Hepatocyte (in vitro differentiated cells): ENCODE results near the gene ZNF562. TPM values are rescaled to one million over a fixed set of nuclear protein-coding genes. Genes with fewer than 3 reads are reported as not detected.

Experiments
- DNase-seq: peaks from one replicate; pipeline ENCODE4 v3.0.0-alpha.2; 2016; ENCODE audit warnings: low spot score
- H2AFZ ChIP-seq: fragments of 200-600 bp; sonication (generic); 2 replicates; pipeline ENCODE4 v1.6.0; 2016; ENCODE audit warnings: antibody characterized with exemption, mild to moderate bottlenecking
- H3K27ac ChIP-seq: fragments of 200-600 bp; sonication (generic); 2 replicates; pipeline ENCODE4 v1.5.1; 2016; ENCODE audit warnings: mild to moderate bottlenecking
- H3K27me3 ChIP-seq: fragments of 200-600 bp; sonication (generic); 2 replicates; pipeline ENCODE4 v1.6.1; 2016
- H3K36me3 ChIP-seq: fragments of 200-600 bp; sonication (generic); replicated peaks from 2 replicates; pipeline ENCODE4 v1.5.1; 2016; ENCODE audit warnings: low read depth; ENCODE audit not compliant: insufficient read depth
- H3K4me1 ChIP-seq: fragments of 200-600 bp; sonication (generic); 2 replicates; pipeline ENCODE4 v1.5.1; 2016; ENCODE audit warnings: mild to moderate bottlenecking, moderate library complexity; ENCODE audit not compliant: insufficient read depth
- H3K4me2 ChIP-seq: fragments of 200-600 bp; sonication (generic); 2 replicates; pipeline ENCODE4 v1.6.0; 2016
- H3K4me3 ChIP-seq: fragments of 200-600 bp; sonication (generic); 2 replicates; pipeline ENCODE4 v1.5.1; 2016; ENCODE audit warnings: mild to moderate bottlenecking
- H3K79me2 ChIP-seq: fragments of 200-600 bp; sonication (generic); 2 replicates; pipeline ENCODE4 v1.6.0; 2017; ENCODE audit warnings: mild to moderate bottlenecking
- H3K9me2 ChIP-seq: fragments of 200-600 bp; sonication (generic); replicated peaks from 2 replicates; pipeline ENCODE4 v1.6.0; 2017; ENCODE audit warnings: mild to moderate bottlenecking; ENCODE audit not compliant: insufficient read depth
- H3K9me3 ChIP-seq: fragments of 200-600 bp; sonication (generic); 2 replicates; pipeline ENCODE4 v1.5.1; 2016; ENCODE audit warnings: low read depth, mild to moderate bottlenecking
- H4K20me1 ChIP-seq: fragments of 200-600 bp; sonication (generic); 2 replicates; pipeline ENCODE4 v1.6.0; 2016; ENCODE audit warnings: mild to moderate bottlenecking; ENCODE audit not compliant: insufficient read depth, poor library complexity, severe bottlenecking
- EZH2 ChIP-seq: fragments of 200-600 bp; sonication (generic); IDR thresholded peaks from 2 replicates; pipeline ENCODE4 v1.6.1; 2016; ENCODE audit warnings: antibody characterized with exemption, mild to moderate bottlenecking, borderline replicate concordance
- EZH2phosphoT487 ChIP-seq: fragments of 200-600 bp; sonication (generic); IDR thresholded peaks from one replicate; pipeline ENCODE4 v1.6.1; 2018; ENCODE audit warnings: antibody characterized with exemption, mild to moderate bottlenecking, low read depth, moderate library complexity; ENCODE audit not compliant: unreplicated experiment, severe bottlenecking
- WGBS: methylation state at CpG from one replicate; pipeline ENCODE4 v1.1.6; 2016; ENCODE audit warnings: low lambda C conversion rate; ENCODE audit errors: missing lambda C conversion rate; 5-methylcytosine and 5-hydroxymethylcytosine counted together
- polyA plus RNA-seq: library from polyadenylated mRNA; unstranded; fragments of >200 nt; fragmentation: Nextera tagmentation; extraction: Ambion mirVana; gene quantifications from 2 replicates; pipeline ENCODE4 v1.2.1, GENCODE V29; 2016
- total RNA-seq: library from RNA; depleted of rRNA; stranded (reverse); fragments of >200 nt; gene quantifications from 2 replicates; pipeline ENCODE4 v1.2.3, GENCODE V29; 2014
- TF ChIP-seq, protein P1 (sequence below): fragments of 200-600 bp; sonication (generic); IDR thresholded peaks from 2 replicates; pipeline ENCODE4 v1.5.1; 2016; ENCODE audit warnings: antibody characterized with exemption, mild to moderate bottlenecking; ENCODE audit not compliant: poor library complexity

Gene ZNF562
- total RNA-seq (0.24 and 0.87 TPM in 2 replicates), polyA plus RNA-seq (0.94 and 1.3 TPM in 2 replicates)

DNA sequence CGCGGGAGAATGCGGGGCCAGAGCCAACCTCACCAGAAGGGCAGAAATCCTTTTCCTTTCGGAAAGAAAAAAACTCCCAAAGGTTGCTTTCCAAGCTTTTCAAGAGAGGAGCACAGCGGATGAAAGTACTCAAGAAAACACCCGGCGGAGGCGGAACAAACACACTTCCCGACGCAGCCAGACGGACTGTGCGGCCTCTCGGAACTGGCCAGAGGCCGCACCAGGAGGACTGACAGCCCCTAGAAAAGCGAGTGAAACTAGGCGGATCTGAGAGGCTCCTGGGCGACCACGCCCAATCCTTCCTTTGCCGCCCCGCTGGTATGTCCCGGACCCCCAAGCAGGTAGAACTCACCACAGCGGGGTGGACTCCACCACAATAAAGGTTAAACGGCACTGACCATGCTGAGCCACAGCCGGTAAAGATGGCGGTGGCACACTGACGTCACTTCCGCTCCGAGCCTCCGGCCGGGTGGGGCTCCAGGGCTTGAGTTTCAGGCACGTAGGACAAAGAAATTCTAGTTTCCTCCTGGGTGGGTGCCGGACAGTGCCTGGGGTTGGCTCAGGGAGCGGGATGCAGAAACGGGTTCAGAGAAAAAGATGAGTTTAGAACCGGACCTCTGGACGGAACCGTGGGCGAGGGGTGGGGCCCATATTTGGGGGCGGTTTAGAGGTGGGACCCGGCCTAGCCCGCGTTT is at the start of gene ZNF562:
Gene ZNF562 (minus strand): TSS at position 438 of the 695 bp plus-strand sequence. CDS start 14,356 bp downstream, outside the sequence.
- Histone ChIP-seq H4K20me1 (no peaks in the 10 kb centered on the region), H3K36me3 (no peaks in the 10 kb centered on the region), H3K9me3 (no peaks in the 10 kb centered on the region), H3K27ac (no peak within 1 kb of the TSS), H2AFZ (no peak within 1 kb of the TSS), H3K4me3 (no peak within 1 kb of the TSS), H3K4me2 (no peak within 1 kb of the TSS), H3K4me1 (no peaks in the 10 kb centered on the region), H3K9me2 (no peaks in the 10 kb centered on the region), H3K27me3 (no peaks in the 10 kb centered on the region), H3K79me2 (no peaks in the 10 kb centered on the region)
- no peak for DNase-seq
- WGBS = 93% methylated on average over 35 of the region's 42 CpGs
- TF ChIP-seq EZH2 = no peak
- TF ChIP-seq, protein P1, sequence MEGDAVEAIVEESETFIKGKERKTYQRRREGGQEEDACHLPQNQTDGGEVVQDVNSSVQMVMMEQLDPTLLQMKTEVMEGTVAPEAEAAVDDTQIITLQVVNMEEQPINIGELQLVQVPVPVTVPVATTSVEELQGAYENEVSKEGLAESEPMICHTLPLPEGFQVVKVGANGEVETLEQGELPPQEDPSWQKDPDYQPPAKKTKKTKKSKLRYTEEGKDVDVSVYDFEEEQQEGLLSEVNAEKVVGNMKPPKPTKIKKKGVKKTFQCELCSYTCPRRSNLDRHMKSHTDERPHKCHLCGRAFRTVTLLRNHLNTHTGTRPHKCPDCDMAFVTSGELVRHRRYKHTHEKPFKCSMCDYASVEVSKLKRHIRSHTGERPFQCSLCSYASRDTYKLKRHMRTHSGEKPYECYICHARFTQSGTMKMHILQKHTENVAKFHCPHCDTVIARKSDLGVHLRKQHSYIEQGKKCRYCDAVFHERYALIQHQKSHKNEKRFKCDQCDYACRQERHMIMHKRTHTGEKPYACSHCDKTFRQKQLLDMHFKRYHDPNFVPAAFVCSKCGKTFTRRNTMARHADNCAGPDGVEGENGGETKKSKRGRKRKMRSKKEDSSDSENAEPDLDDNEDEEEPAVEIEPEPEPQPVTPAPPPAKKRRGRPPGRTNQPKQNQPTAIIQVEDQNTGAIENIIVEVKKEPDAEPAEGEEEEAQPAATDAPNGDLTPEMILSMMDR = no peak
- no peak for TF ChIP-seq EZH2phosphoT487

DNA sequence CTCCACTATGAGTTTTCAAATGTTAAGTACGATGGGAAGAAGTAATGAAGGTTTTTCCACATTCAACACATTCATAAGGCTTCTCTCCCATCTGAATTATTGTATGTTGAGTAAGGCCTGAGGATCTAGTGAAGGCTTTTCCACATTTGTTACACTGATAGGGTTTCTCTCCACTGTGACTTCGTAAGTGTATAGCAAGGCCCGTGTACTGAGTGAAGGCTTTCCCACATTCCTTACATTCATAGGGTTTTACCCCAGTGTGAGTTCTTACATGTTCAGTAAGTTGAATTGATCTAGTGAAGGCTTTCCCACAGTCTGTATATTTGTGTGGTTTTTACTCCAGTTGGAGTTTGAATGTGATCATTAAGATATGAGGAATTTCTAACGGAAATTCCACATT is 49.3 kb upstream of the ZNF562 start:
- H4K20me1 ChIP-seq = no peaks in the 10 kb centered on the region
- H3K4me2 ChIP-seq = no peak overlapping the region
- no peak overlapping the region for H2AFZ ChIP-seq
- H3K4me1 ChIP-seq = no peaks in the 10 kb centered on the region
- DNase-seq = no peak
- H3K9me3 ChIP-seq = no peaks in the 10 kb centered on the region
- H3K27ac ChIP-seq = no peak overlapping the region
- TF ChIP-seq EZH2 (no peak), EZH2phosphoT487 (no peak)
- TF ChIP-seq, protein P1 = no peak
- H3K79me2 ChIP-seq = no peaks in the 10 kb centered on the region
- WGBS = 88% methylated on average over 4 of the region's 4 CpGs
- H3K36me3 ChIP-seq = no peaks in the 10 kb centered on the region
- H3K4me3 ChIP-seq = no peak overlapping the region
- H3K27me3 ChIP-seq = no peaks in the 10 kb centered on the region
- H3K9me2 ChIP-seq = no peaks in the 10 kb centered on the region

DNA sequence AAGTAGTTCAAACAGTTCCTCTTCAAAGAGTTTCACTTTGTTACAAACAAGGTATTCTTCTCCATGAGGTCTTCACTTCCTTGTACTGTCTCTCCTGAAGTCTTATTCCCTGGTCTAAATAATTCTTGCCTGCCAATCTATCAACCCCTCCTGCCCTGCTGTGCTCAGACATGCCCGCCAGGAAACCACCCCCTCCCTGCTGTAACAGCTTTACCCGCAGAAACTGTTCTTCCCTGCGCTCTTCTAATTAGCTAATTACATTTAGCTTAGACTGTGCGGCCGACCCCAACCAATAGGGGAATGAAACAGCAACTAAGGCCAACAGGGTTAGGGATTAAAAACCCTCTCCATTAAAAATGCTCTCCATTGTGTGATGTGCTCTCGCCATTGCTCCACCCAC is 47.0 kb upstream of the ZNF562 start:
- Histone ChIP-seq H3K4me1 (no peaks in the 10 kb centered on the region), H3K27me3 (no peaks in the 10 kb centered on the region), H3K4me3 (no peak overlapping the region), H3K79me2 (no peaks in the 10 kb centered on the region), H2AFZ (no peak overlapping the region), H3K9me2 (no peaks in the 10 kb centered on the region), H3K9me3 (no peaks in the 10 kb centered on the region), H3K36me3 (no peaks in the 10 kb centered on the region), H4K20me1 (no peaks in the 10 kb centered on the region), H3K4me2 (no peak overlapping the region), H3K27ac (no peak overlapping the region)
- 73% methylated on average over 6 of the region's 6 CpGs for WGBS
- TF ChIP-seq EZH2 (no peak), EZH2phosphoT487 (no peak)
- TF ChIP-seq, protein P1 = no peak
- no peak for DNase-seq
